Calu3 (cell line): ENCODE measurements around the gene SYAP1. TPM values are rescaled to one million over a fixed set of nuclear protein-coding genes. Genes with fewer than 3 reads are reported as not detected.

Experiments
- BruUV-seq: library from RNA; stranded (reverse); fragments of 400-500 nt; replicated peaks from 2 replicates; lab custom pipeline; 2021; lab: Mats Ljungman, UMichigan
- CTCF ChIA-PET: fragments of 300-600 bp; sonication (Branson Sonifier 250); formaldehyde crosslinking; loops from one replicate; lab custom pipeline; 2022; ENCODE audit warnings: antibody characterized with exemption; lab: Charles Lee
- DNase-seq: peaks from one replicate; pipeline ENCODE4 v3.0.0; 2022
- H3K27ac Mint-ChIP-seq: one replicate; pipeline ENCODE4 v1.8.0; 2022; ENCODE audit warnings: mixed read lengths; ENCODE audit not compliant: unreplicated experiment
- H3K27me3 Mint-ChIP-seq: one replicate; pipeline ENCODE4 v1.8.0; 2022; ENCODE audit warnings: mixed read lengths; ENCODE audit not compliant: unreplicated experiment
- H3K36me3 Mint-ChIP-seq: one replicate; pipeline ENCODE4 v1.8.0; 2022; ENCODE audit warnings: mild to moderate bottlenecking, moderate library complexity, mixed read lengths; ENCODE audit not compliant: insufficient read depth, unreplicated experiment
- H3K4me1 Mint-ChIP-seq: one replicate; pipeline ENCODE4 v1.8.0; 2022; ENCODE audit warnings: mild to moderate bottlenecking, low read depth, mixed read lengths; ENCODE audit not compliant: unreplicated experiment
- H3K4me3 Mint-ChIP-seq: one replicate; pipeline ENCODE4 v1.8.0; 2022; ENCODE audit warnings: mild to moderate bottlenecking, low read depth, moderate library complexity, mixed read lengths; ENCODE audit not compliant: unreplicated experiment
- H3K9me3 Mint-ChIP-seq: one replicate; pipeline ENCODE4 v1.8.0; 2022; ENCODE audit warnings: low read depth, mixed read lengths; ENCODE audit not compliant: unreplicated experiment
- intact Hi-C: fragments of 100-400 bp; cut with micrococcal nuclease; formaldehyde crosslinking; loops from one replicate; pipeline ENCODE4 v1.10.0; 2022; ENCODE audit not compliant: unreplicated experiment
- total RNA-seq: library from RNA; stranded (reverse); gene quantifications from 2 replicates; pipeline ENCODE4 v1.2.3, GENCODE V29; 2022
- TF ChIP-seq, protein P1 (sequence below): fragments of 200-600 bp; IDR thresholded peaks from one replicate; pipeline ENCODE4 v1.8.0; 2022; ENCODE audit warnings: antibody characterized with exemption; ENCODE audit not compliant: unreplicated experiment

The SYAP1 gene
- total RNA-seq, 1 experiment from 2014 or later, result 40.7 TPM

DNA sequence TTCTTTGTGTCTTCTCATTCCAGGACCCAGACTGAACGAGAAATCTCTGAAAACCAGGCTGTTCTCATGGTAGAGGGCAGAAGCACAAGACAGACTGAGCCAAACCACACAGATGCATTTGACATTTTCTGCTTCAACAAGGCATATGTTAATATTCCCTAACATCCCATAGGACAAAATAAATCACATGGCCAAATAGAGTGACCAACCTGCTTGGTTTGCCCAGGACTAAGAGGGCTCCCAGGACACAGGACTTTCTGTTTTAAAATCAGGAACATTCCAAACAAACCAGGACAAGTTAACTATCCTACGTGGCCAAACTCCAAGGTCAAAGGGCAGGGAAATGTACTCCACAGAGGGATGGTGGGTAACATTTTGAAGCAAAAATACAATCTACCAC, 18.7 kb upstream of the SYAP1 start:
- intact Hi-C loops, result no loop called here
- H3K36me3 Mint-ChIP-seq, result peaks cover 5% of the 10 kb centered on the region
- DNase-seq, result no peak
- no peak overlapping the region for H3K27ac Mint-ChIP-seq
- H3K4me3 Mint-ChIP-seq, result no peak overlapping the region
- no peaks in the 10 kb centered on the region for H3K9me3 Mint-ChIP-seq
- TF ChIP-seq, protein P1, sequence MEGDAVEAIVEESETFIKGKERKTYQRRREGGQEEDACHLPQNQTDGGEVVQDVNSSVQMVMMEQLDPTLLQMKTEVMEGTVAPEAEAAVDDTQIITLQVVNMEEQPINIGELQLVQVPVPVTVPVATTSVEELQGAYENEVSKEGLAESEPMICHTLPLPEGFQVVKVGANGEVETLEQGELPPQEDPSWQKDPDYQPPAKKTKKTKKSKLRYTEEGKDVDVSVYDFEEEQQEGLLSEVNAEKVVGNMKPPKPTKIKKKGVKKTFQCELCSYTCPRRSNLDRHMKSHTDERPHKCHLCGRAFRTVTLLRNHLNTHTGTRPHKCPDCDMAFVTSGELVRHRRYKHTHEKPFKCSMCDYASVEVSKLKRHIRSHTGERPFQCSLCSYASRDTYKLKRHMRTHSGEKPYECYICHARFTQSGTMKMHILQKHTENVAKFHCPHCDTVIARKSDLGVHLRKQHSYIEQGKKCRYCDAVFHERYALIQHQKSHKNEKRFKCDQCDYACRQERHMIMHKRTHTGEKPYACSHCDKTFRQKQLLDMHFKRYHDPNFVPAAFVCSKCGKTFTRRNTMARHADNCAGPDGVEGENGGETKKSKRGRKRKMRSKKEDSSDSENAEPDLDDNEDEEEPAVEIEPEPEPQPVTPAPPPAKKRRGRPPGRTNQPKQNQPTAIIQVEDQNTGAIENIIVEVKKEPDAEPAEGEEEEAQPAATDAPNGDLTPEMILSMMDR, result no peak
- no peaks in the 10 kb centered on the region for H3K4me1 Mint-ChIP-seq
- no peaks in the 10 kb centered on the region for H3K27me3 Mint-ChIP-seq
- CTCF ChIA-PET, result no interaction called here
- no TSS peak for BruUV-seq

DNA sequence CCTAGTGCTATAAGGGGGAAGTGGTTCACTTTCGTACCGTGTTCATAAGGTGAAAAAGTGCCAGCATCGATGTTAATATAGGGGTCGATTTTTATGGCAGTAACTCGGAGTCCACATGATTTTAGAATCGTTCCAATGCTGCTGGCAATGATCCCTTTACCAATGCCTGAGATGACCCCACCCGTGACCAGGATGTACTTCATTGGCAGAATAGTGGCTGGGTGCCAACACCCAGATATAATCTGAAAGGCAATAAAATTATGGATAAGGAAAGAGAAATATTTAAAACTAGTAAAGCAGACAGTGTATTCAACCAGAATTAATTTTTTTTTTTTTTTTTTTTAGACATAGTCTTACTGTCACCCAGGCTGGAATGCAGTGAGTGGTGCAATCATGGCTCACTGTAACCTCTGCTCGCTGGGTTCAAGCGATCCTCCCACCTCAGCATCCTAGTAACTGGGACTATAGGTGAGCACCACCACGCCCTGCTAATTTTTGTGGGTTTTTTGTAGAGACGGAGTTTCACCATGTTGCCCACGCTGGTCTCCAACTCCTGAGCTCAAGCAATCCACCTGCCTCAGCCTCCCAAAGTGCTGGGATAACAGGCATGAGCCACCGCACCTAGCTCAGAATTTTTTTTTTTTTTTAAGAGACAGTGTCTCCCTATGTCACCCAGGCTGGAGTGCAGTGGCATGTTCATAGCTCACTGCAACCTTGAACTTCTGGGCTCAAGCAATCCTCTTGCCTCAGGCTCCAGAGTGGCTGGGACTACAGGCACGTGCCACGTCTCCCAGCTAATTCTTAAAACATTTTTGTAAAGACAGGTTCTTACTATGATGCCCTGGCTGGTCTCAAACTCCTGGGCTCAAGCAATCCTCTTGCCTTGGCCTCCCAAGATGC, 16.5 kb upstream of the SYAP1 start:
- no peak overlapping the region for H3K4me3 Mint-ChIP-seq
- no peaks in the 10 kb centered on the region for H3K4me1 Mint-ChIP-seq
- BruUV-seq, result no TSS peak
- CTCF ChIA-PET, result no interaction called here
- intact Hi-C loops, result no loop called here
- DNase-seq, result no peak
- TF ChIP-seq, protein P1, result no peak
- no peaks in the 10 kb centered on the region for H3K27me3 Mint-ChIP-seq
- peaks cover 5% of the 10 kb centered on the region for H3K36me3 Mint-ChIP-seq
- H3K27ac Mint-ChIP-seq, result no peak overlapping the region
- no peaks in the 10 kb centered on the region for H3K9me3 Mint-ChIP-seq

DNA sequence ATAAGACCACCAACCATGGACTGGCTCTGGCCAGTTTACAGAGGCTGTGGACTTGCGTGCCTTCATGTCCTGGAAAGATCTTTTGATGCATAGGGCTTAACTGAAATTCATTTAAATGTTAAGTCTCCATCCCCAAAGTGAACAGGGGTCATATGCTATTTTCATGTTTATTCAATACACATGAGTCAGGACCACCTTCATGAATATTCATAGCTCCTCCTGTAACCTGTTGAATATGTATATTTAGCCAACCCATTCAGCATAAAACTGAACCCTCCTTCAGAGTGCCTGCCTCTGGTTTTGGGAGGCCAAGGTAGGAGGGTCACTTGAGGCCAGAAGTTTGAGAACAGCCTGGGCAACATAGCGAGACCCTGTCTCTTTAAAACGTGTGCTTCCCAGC, 14.0 kb upstream of the SYAP1 start:
- peaks cover 6% of the 10 kb centered on the region for H3K4me1 Mint-ChIP-seq
- TF ChIP-seq, protein P1, result no peak
- H3K27ac Mint-ChIP-seq, result no peak overlapping the region
- no peaks in the 10 kb centered on the region for H3K9me3 Mint-ChIP-seq
- DNase-seq, result no peak
- CTCF ChIA-PET, result no interaction called here
- intact Hi-C loops, result no loop called here
- H3K4me3 Mint-ChIP-seq, result no peak overlapping the region
- no TSS peak for BruUV-seq
- no peaks in the 10 kb centered on the region for H3K27me3 Mint-ChIP-seq
- H3K36me3 Mint-ChIP-seq, result peaks cover 5% of the 10 kb centered on the region

DNA sequence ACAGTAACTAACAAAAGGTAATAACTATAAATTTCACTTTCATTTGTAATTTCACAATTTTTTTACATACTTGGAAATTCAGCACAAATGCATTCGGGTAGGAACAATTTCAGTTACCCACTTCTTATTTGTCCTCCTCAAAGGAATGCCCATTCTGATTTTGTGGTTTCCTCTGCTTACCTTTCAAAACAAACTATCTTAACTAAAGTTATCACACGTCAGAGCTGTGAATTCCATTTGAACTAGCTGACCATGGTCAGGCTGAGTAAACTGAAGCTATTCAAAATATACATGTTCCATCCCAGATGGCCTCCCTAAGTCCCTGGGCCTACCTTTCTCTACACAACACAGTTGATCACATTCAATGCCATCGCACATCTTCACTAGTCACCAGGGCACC, 11.4 kb upstream of the SYAP1 start:
- intact Hi-C loops, result no loop called here
- TF ChIP-seq, protein P1, result no peak
- Mint-ChIP-seq H3K27me3 (no peaks in the 10 kb centered on the region), H3K36me3 (peaks cover 26% of the 10 kb centered on the region), H3K9me3 (no peaks in the 10 kb centered on the region), H3K4me3 (no peak overlapping the region), H3K27ac (no peak overlapping the region), H3K4me1 (peaks cover 18% of the 10 kb centered on the region)
- CTCF ChIA-PET, result no interaction called here
- no TSS peak for BruUV-seq
- no peak for DNase-seq
